AG20443 (cell line): ENCODE results near the gene VPS29.
"Not testable (repeated sequence)": the region's sequence is repeated elsewhere in the genome, so short reads cannot be mapped to it uniquely, and the experiment has no call there.

Experiments
- DNase-seq: peaks from one replicate; pipeline ENCODE4 v3.0.0; 2012; ENCODE audit warnings: low spot score, mixed read lengths

The VPS29 gene

GRCh38 chr12:110501752-110502738, at the start of gene VPS29, which contains the start of gene RAD9B:
TSS of gene VPS29 (minus strand) at chr12:110502111. CDS start at chr12:110502051, 60 bp downstream.
TSS of gene RAD9B (plus strand) at chr12:110502331. CDS start at chr12:110502338, 7 bp downstream.
- peak; percentile 96 for DNase-seq

GRCh38 chr12:110550981-110551380, 49.1 kb upstream of the VPS29 start:
- DNase-seq, result no peak

- DNase-seq, result no peak
These were observed 47.8 kb upstream of the VPS29 start for GRCh38 chr12:110549716-110550115.

GRCh38 chr12:110548678-110549077, 46.8 kb upstream of the VPS29 start:
- no peak for DNase-seq

- no peak for DNase-seq
These were observed 45.2 kb upstream of the VPS29 start for GRCh38 chr12:110547090-110547489.

GRCh38 chr12:110546339-110546738, 44.4 kb upstream of the VPS29 start:
- DNase-seq, result peak; percentile 71

- DNase-seq, result no peak
These were observed 43.9 kb upstream of the VPS29 start for GRCh38 chr12:110545812-110546211.

- DNase-seq, result not testable (repeated sequence)
These were observed 43.3 kb upstream of the VPS29 start for GRCh38 chr12:110545259-110545658.

GRCh38 chr12:110543965-110544364, 42.1 kb upstream of the VPS29 start:
- no peak for DNase-seq

- DNase-seq, result no peak
These were observed 41.5 kb upstream of the VPS29 start for GRCh38 chr12:110543252-110543959.

GRCh38 chr12:110540048-110540447, 38.1 kb upstream of the VPS29 start:
- no peak for DNase-seq

GRCh38 chr12:110538869-110539622, 37.1 kb upstream of the VPS29 start:
- no peak for DNase-seq

- DNase-seq, result no peak
These were observed 35.9 kb upstream of the VPS29 start for GRCh38 chr12:110537605-110538409.

GRCh38 chr12:110536834-110537604, 35.1 kb upstream of the VPS29 start:
- no peak for DNase-seq

GRCh38 chr12:110534811-110535210, 32.9 kb upstream of the VPS29 start:
- DNase-seq, result no peak

GRCh38 chr12:110533607-110534006, 31.7 kb upstream of the VPS29 start:
- DNase-seq, result no peak

GRCh38 chr12:110532644-110533043, 30.7 kb upstream of the VPS29 start:
- DNase-seq, result no peak

GRCh38 chr12:110531741-110532333, 29.9 kb upstream of the VPS29 start:
- DNase-seq, result peak; percentile 48

GRCh38 chr12:110530511-110530910, 28.6 kb upstream of the VPS29 start:
- DNase-seq, result no peak

- DNase-seq, result no peak
These were observed 26.4 kb upstream of the VPS29 start for GRCh38 chr12:110528277-110528839.
